GM21825 (cell line): ENCODE data around the gene IMPDH1.

Source experiments
- ATAC-seq: cut with Tn5 transposase; IDR thresholded peaks from one replicate; pipeline ENCODE4 v1.9.1; 2021; ENCODE audit warnings: mild to moderate bottlenecking, moderate library complexity; ENCODE audit not compliant: unreplicated experiment

IMPDH1 gene

GRCh38 chr7:128405471-128406313 lies 4.1 kb downstream of the IMPDH1 start:
- no peak for ATAC-seq

GRCh38 chr7:128404886-128405470 lies 4.8 kb downstream of the IMPDH1 start:
- no peak for ATAC-seq

GRCh38 chr7:128404143-128404681 lies 5.6 kb downstream of the IMPDH1 start:
- no peak for ATAC-seq

GRCh38 chr7:128403676-128404075 lies 6.1 kb downstream of the IMPDH1 start:
- no peak for ATAC-seq

GRCh38 chr7:128402356-128402755 lies 7.4 kb downstream of the IMPDH1 start:
- ATAC-seq, result no peak

GRCh38 chr7:128400566-128400965 lies 9.2 kb downstream of the IMPDH1 start:
- no peak for ATAC-seq

- ATAC-seq, result no peak
These were observed 9.8 kb downstream of the IMPDH1 start for GRCh38 chr7:128399991-128400390.

- peak; percentile 13 for ATAC-seq
These were observed 11.0 kb downstream of the IMPDH1 start for GRCh38 chr7:128398841-128399135.

GRCh38 chr7:128398016-128398840 lies 11.6 kb downstream of the IMPDH1 start:
- peak; percentile 45 for ATAC-seq

- ATAC-seq, result no peak
These were observed 13.4 kb downstream of the IMPDH1 start for GRCh38 chr7:128396357-128396756.

- ATAC-seq, result no peak
These were observed 14.0 kb downstream of the IMPDH1 start for GRCh38 chr7:128395748-128396147.

- ATAC-seq, result no peak
These were observed 14.8 kb downstream of the IMPDH1 start for GRCh38 chr7:128394904-128395496.

- no peak for ATAC-seq
These were observed 16.1 kb downstream of the IMPDH1 start for GRCh38 chr7:128393526-128394330.

- no peak for ATAC-seq
These were observed 17.1 kb downstream of the IMPDH1 start for GRCh38 chr7:128392446-128393327.

- ATAC-seq, result no peak
These were observed 18.0 kb downstream of the IMPDH1 start for GRCh38 chr7:128391805-128392204.

- ATAC-seq, result no peak
These were observed 18.8 kb downstream of the IMPDH1 start for GRCh38 chr7:128390871-128391565.

GRCh38 chr7:128389618-128390329 lies 20.0 kb downstream of the IMPDH1 start:
- ATAC-seq, result no peak

GRCh38 chr7:128389085-128389617 lies 20.6 kb downstream of the IMPDH1 start:
- no peak for ATAC-seq
